ENCODE results near the gene TTLL12. TPM values are rescaled to one million over a fixed set of nuclear protein-coding genes. Genes with fewer than 3 reads are reported as not detected.

TTLL12 gene
- polyA plus RNA-seq, 1 donor (not counting 4 experiments of a cell fraction or from before 2014, with no cell fraction given): 22.1 TPM

GRCh38 chr22:43182118-43182517 lies 4.8 kb downstream of the TTLL12 start:
- TF ChIP-seq EZH2 (IDR thresholded peaks at IDR 0.05; ENCODE audit: low read length): no peak
- TF ChIP-seq, protein P1, sequence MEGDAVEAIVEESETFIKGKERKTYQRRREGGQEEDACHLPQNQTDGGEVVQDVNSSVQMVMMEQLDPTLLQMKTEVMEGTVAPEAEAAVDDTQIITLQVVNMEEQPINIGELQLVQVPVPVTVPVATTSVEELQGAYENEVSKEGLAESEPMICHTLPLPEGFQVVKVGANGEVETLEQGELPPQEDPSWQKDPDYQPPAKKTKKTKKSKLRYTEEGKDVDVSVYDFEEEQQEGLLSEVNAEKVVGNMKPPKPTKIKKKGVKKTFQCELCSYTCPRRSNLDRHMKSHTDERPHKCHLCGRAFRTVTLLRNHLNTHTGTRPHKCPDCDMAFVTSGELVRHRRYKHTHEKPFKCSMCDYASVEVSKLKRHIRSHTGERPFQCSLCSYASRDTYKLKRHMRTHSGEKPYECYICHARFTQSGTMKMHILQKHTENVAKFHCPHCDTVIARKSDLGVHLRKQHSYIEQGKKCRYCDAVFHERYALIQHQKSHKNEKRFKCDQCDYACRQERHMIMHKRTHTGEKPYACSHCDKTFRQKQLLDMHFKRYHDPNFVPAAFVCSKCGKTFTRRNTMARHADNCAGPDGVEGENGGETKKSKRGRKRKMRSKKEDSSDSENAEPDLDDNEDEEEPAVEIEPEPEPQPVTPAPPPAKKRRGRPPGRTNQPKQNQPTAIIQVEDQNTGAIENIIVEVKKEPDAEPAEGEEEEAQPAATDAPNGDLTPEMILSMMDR (optimal IDR thresholded peaks at IDR 0.05 in 1 of 3, IDR thresholded peaks at IDR 0.05 in 1 of 3, conservative IDR thresholded peaks at IDR 0.05 in 1 of 3; ENCODE audit: extremely low read depth in 1 of 3, insufficient read depth in 2 of 3, low read length in 3 of 3): no peak
- H3K27ac ChIP-seq (ENCODE audit: control insufficient read depth, insufficient read depth, low read length): no peak overlapping the region
- no peak overlapping the region for H2AFZ ChIP-seq (ENCODE audit: control insufficient read depth, low read length)
- H3K9me3 ChIP-seq (ENCODE audit: control insufficient read depth, low read depth, low read length): no peaks in the 10 kb centered on the region
- H3K36me3 ChIP-seq (ENCODE audit: control insufficient read depth in 2 of 2, extremely low read depth in 1 of 2, insufficient read depth in 2 of 2, low read length in 2 of 2): peaks cover 25 to 33% of the 10 kb centered on the region in 2 experiments
- H3K4me1 ChIP-seq (ENCODE audit: control insufficient read depth, extremely low read depth, insufficient read depth, low read length): peaks cover 20% of the 10 kb centered on the region
- no peaks in the 10 kb centered on the region for H3K27me3 ChIP-seq (ENCODE audit: control insufficient read depth, extremely low read depth, insufficient read depth, low read length)
- H3K4me3 ChIP-seq (ENCODE audit: control insufficient read depth in 2 of 3, extremely low read depth in 1 of 3, insufficient read depth in 2 of 3, low read depth in 1 of 3, low read length in 3 of 3): no peak overlapping the region
- H4K20me1 ChIP-seq (ENCODE audit: control insufficient read depth, extremely low read depth, insufficient read depth, low read length): peaks cover 11% of the 10 kb centered on the region
- DNase-seq (ENCODE audit: low read depth, low spot score) (no peak), FAIRE-seq (no peak)
- peaks cover 32% of the 10 kb centered on the region for H3K79me2 ChIP-seq (ENCODE audit: control insufficient read depth, insufficient read depth, low read length)
- H3K4me2 ChIP-seq (ENCODE audit: control insufficient read depth, extremely low read depth, insufficient read depth, low read depth, low read length): no peak overlapping the region
- dilution Hi-C loops (cut with MboI; ENCODE audit: extremely low pct_ligation_motif_present, low sequenced_read_pairs): no loop called here
- peaks cover 3% of the 10 kb centered on the region for H3K9me1 ChIP-seq (ENCODE audit: control insufficient read depth, extremely low read depth, insufficient read depth, low read length)
- H3K9ac ChIP-seq (ENCODE audit: control insufficient read depth, extremely low read depth, insufficient read depth, low read length): no peak overlapping the region

- no peaks in the 10 kb centered on the region for H3K9me3 ChIP-seq (ENCODE audit: control insufficient read depth, low read depth, low read length)
- DNase-seq (ENCODE audit: low read depth, low spot score) (no peak), FAIRE-seq (no peak)
- no peak overlapping the region for H2AFZ ChIP-seq (ENCODE audit: control insufficient read depth, low read length)
- TF ChIP-seq, protein P1 (optimal IDR thresholded peaks at IDR 0.05 in 1 of 3, IDR thresholded peaks at IDR 0.05 in 1 of 3, conservative IDR thresholded peaks at IDR 0.05 in 1 of 3; ENCODE audit: extremely low read depth in 1 of 3, insufficient read depth in 2 of 3, low read length in 3 of 3): no peak
- TF ChIP-seq EZH2 (IDR thresholded peaks at IDR 0.05; ENCODE audit: low read length): no peak
- peaks cover 25 to 33% of the 10 kb centered on the region in 2 experiments for H3K36me3 ChIP-seq (ENCODE audit: control insufficient read depth in 2 of 2, extremely low read depth in 1 of 2, insufficient read depth in 2 of 2, low read length in 2 of 2)
- peaks cover 20% of the 10 kb centered on the region for H3K4me1 ChIP-seq (ENCODE audit: control insufficient read depth, extremely low read depth, insufficient read depth, low read length)
- dilution Hi-C loops (cut with MboI; ENCODE audit: extremely low pct_ligation_motif_present, low sequenced_read_pairs): no loop called here
- H4K20me1 ChIP-seq (ENCODE audit: control insufficient read depth, extremely low read depth, insufficient read depth, low read length): peaks cover 11% of the 10 kb centered on the region
- no peak overlapping the region for H3K4me2 ChIP-seq (ENCODE audit: control insufficient read depth, extremely low read depth, insufficient read depth, low read depth, low read length)
- H3K9me1 ChIP-seq (ENCODE audit: control insufficient read depth, extremely low read depth, insufficient read depth, low read length): peaks cover 3% of the 10 kb centered on the region
- H3K9ac ChIP-seq (ENCODE audit: control insufficient read depth, extremely low read depth, insufficient read depth, low read length): no peak overlapping the region
- no peak overlapping the region for H3K4me3 ChIP-seq (ENCODE audit: control insufficient read depth in 2 of 3, extremely low read depth in 1 of 3, insufficient read depth in 2 of 3, low read depth in 1 of 3, low read length in 3 of 3)
- no peaks in the 10 kb centered on the region for H3K27me3 ChIP-seq (ENCODE audit: control insufficient read depth, extremely low read depth, insufficient read depth, low read length)
- no peak overlapping the region for H3K27ac ChIP-seq (ENCODE audit: control insufficient read depth, insufficient read depth, low read length)
- peaks cover 31% of the 10 kb centered on the region for H3K79me2 ChIP-seq (ENCODE audit: control insufficient read depth, insufficient read depth, low read length)
Observed at GRCh38 chr22:43181321-43182076, 5.4 kb downstream of the TTLL12 start.

All from keratinocyte (primary cell).